ENCODE measurements around the gene TIAM2.

- TF ChIP-seq POLR2A (IDR thresholded peaks at IDR 0.05): no peak
- TF ChIP-seq CTCF (IDR thresholded peaks at IDR 0.05): no peak
Measured at GRCh38 chr6:155187106-155187505, 192.0 kb downstream of the TIAM2 start.
